Central memory CD8-positive, alpha-beta T cell (primary cell): ENCODE results near the gene OR52R1.

Experiments
- ATAC-seq: fragments of 150-1000 bp; cut with Tn5 transposase; replicated peaks from 2 replicates; pipeline ENCODE4 v1.10.0; 2022; ENCODE audit warnings: mild to moderate bottlenecking, moderate FRiP score, moderate number of reproducible peaks; ENCODE audit not compliant: poor library complexity, severe bottlenecking; ENCODE audit errors: extremely low read depth
- DNase-seq, 2 donors: peaks; one replicate each; pipeline ENCODE4 v3.0.0; 2021; ENCODE audit warnings: low spot score in 2 of 2
- H3K27ac Mint-ChIP-seq: one replicate; pipeline ENCODE4 v1.8.0; 2022; ENCODE audit warnings: low read depth, mild to moderate bottlenecking, moderate library complexity, mixed read lengths
- H3K27me3 Mint-ChIP-seq: one replicate; pipeline ENCODE4 v1.8.0; 2022; ENCODE audit warnings: mixed read lengths
- H3K36me3 Mint-ChIP-seq: one replicate; pipeline ENCODE4 v1.8.0; 2022; ENCODE audit warnings: mild to moderate bottlenecking, moderate library complexity, mixed read lengths; ENCODE audit not compliant: insufficient read depth
- H3K4me1 Mint-ChIP-seq: one replicate; pipeline ENCODE4 v1.8.0; 2022; ENCODE audit warnings: mixed read lengths
- H3K4me3 Mint-ChIP-seq: one replicate; pipeline ENCODE4 v1.8.0; 2022; ENCODE audit warnings: mild to moderate bottlenecking, moderate library complexity, mixed read lengths
- H3K9me3 Mint-ChIP-seq: one replicate; pipeline ENCODE4 v1.8.0; 2022; ENCODE audit warnings: mixed read lengths

The OR52R1 gene

GRCh38 chr11:4797206-4797605 lies 7.0 kb downstream of the OR52R1 start:
- ATAC-seq (no peak), DNase-seq (no peak)
- Mint-ChIP-seq H3K9me3 (no peaks in the 10 kb centered on the region), H3K4me1 (no peaks in the 10 kb centered on the region), H3K36me3 (no peaks in the 10 kb centered on the region), H3K27ac (no peak overlapping the region), H3K27me3 (peaks cover 8% of the 10 kb centered on the region), H3K4me3 (no peak overlapping the region)

- Mint-ChIP-seq H3K27me3 (peaks cover 30% of the 10 kb centered on the region), H3K27ac (no peak overlapping the region), H3K4me3 (no peak overlapping the region), H3K36me3 (no peaks in the 10 kb centered on the region), H3K4me1 (no peaks in the 10 kb centered on the region), H3K9me3 (peaks cover 6% of the 10 kb centered on the region)
- DNase-seq (no peak), ATAC-seq (no peak)
Observed at GRCh38 chr11:4782454-4782853, 21.7 kb downstream of the OR52R1 start.

GRCh38 chr11:4769838-4770237 lies 34.3 kb downstream of the OR52R1 start, which contains the start of gene OR51F1:
Gene OR51F1 (minus strand): TSS chr11:4769938. CDS start chr11:4769938, 0 bp downstream.
- no peak within 1 kb of the TSS for H3K4me3 Mint-ChIP-seq
- peaks cover 8% of the 10 kb centered on the region for H3K27me3 Mint-ChIP-seq
- ATAC-seq = no peak
- no peaks in the 10 kb centered on the region for H3K9me3 Mint-ChIP-seq
- no peaks in the 10 kb centered on the region for H3K36me3 Mint-ChIP-seq
- H3K4me1 Mint-ChIP-seq = no peaks in the 10 kb centered on the region
- no peak within 1 kb of the TSS for H3K27ac Mint-ChIP-seq
- DNase-seq = no peak

- Mint-ChIP-seq H3K4me3 (no peak overlapping the region), H3K36me3 (no peaks in the 10 kb centered on the region)
- no peak for ATAC-seq
Observed at GRCh38 chr11:4768094-4768493, 36.1 kb downstream of the OR52R1 start.

GRCh38 chr11:4766420-4767043 lies 37.6 kb downstream of the OR52R1 start:
- Mint-ChIP-seq H3K4me1 (no peaks in the 10 kb centered on the region), H3K27ac (no peak overlapping the region), H3K27me3 (peaks cover 8% of the 10 kb centered on the region), H3K9me3 (no peaks in the 10 kb centered on the region), H3K36me3 (no peaks in the 10 kb centered on the region), H3K4me3 (no peak overlapping the region)
- ATAC-seq (no peak), DNase-seq (no peak)

More at GRCh38 chr11:4768094-4768493, 36.1 kb downstream of the OR52R1 start:
- Mint-ChIP-seq H3K9me3 (no peaks in the 10 kb centered on the region), H3K27ac (no peak overlapping the region), H3K4me1 (no peaks in the 10 kb centered on the region), H3K27me3 (peaks cover 8% of the 10 kb centered on the region)
- no peak for DNase-seq

GRCh38 chr11:4763096-4763495 lies 41.1 kb downstream of the OR52R1 start:
- Mint-ChIP-seq H3K4me1 (no peaks in the 10 kb centered on the region), H3K4me3 (no peak overlapping the region)
- no peak for ATAC-seq

More at GRCh38 chr11:4763096-4763495, 41.1 kb downstream of the OR52R1 start:
- Mint-ChIP-seq H3K27me3 (peaks cover under 1% of the 10 kb centered on the region), H3K36me3 (no peaks in the 10 kb centered on the region), H3K27ac (no peak overlapping the region), H3K9me3 (no peaks in the 10 kb centered on the region)
- no peak for DNase-seq
